HCT116 (cell line): ENCODE data around the gene NKAIN4. TPM values are rescaled to one million over a fixed set of nuclear protein-coding genes. Genes with fewer than 3 reads are reported as not detected.

Experiments used
- ATAC-seq: fragments of 200-7000 bp; cut with Tn5 transposase; 2 replicates; pipeline ENCODE4 v1.9.1; 2020; ENCODE audit warnings: mild to moderate bottlenecking, moderate library complexity
- BruUV-seq: library from RNA; stranded (reverse); fragments of 400-500 nt; replicated peaks from 2 replicates; lab custom pipeline; 2021; lab: Mats Ljungman, UMichigan
- CTCF ChIA-PET: fragments of 300-600 bp; sonication (Branson Sonifier 250); formaldehyde crosslinking; loops from one replicate; lab custom pipeline; 2021; ENCODE audit warnings: antibody characterized with exemption; lab: Charles Lee
- POLR2A ChIA-PET: fragments of 300-600, 350-600 bp; sonication (Branson Sonifier 250); formaldehyde crosslinking; loops from one replicate; lab custom pipeline; 2021; ENCODE audit warnings: antibody characterized with exemption; lab: Charles Lee
- RAD21 ChIA-PET, 2 experiments: fragments of 300-600 bp; sonication (Branson Sonifier 250); formaldehyde crosslinking; loops; one replicate each; lab custom pipeline; 2023; ENCODE audit warnings: low total read pairs in 2 of 2; ENCODE audit not compliant: uncharacterized antibody in 2 of 2, unreplicated experiment in 2 of 2, low non-redundant PET in 1 of 2; lab: Charles Lee
- DNase-seq: peaks from one replicate; pipeline ENCODE4 v3.0.0-alpha.2; 2010; ENCODE audit warnings: low read depth, low spot score
- H2AFZ ChIP-seq: fragments of 200-600 bp; shearing (Covaris generic), sonication (generic); 2 replicates; pipeline ENCODE4 v1.6.1; 2017; ENCODE audit warnings: low read depth, mixed run types, mixed read lengths, antibody characterized with exemption, low read length; ENCODE audit not compliant: poor library complexity, severe bottlenecking
- H3K27ac ChIP-seq: 2 replicates; pipeline ENCODE4 v1.5.1; 2012; ENCODE audit warnings: low read depth, low read length
- H3K27me3 ChIP-seq: fragments of 200-600 bp; sonication (generic); 2 replicates; pipeline ENCODE4 v1.6.1; 2016; ENCODE audit warnings: mixed run types, low read length, mixed read lengths; ENCODE audit not compliant: insufficient read depth
- H3K36me3 ChIP-seq, 2 experiments: fragments of 200-500 bp in 1 of 2; fragments of 200-600 bp in 1 of 2; sonication (Bioruptor generic) in 1 of 2; sonication (generic) in 1 of 2; 2 replicates each; pipeline versions ENCODE4 v1.5.1 to v1.6.1; 2014 to 2016; ENCODE audit warnings: low read length in 2 of 2, inconsistent platforms in 1 of 2, mixed read lengths in 1 of 2, mixed run types in 1 of 2; ENCODE audit not compliant: insufficient read depth in 2 of 2, control insufficient read depth in 1 of 2
- H3K4me1 ChIP-seq, 2 experiments: fragments of 200-600 bp in 1 of 2; sonication (generic) in 1 of 2; 2 replicates each; pipeline versions ENCODE4 v1.5.1 to v1.6.1; 2012 to 2017; ENCODE audit warnings: low read length in 2 of 2, inconsistent platforms in 1 of 2, mild to moderate bottlenecking in 1 of 2, mixed read lengths in 1 of 2, mixed run types in 1 of 2, moderate library complexity in 1 of 2; ENCODE audit not compliant: insufficient read depth in 2 of 2, control insufficient read depth in 1 of 2
- H3K4me2 ChIP-seq: fragments of 200-600 bp; sonication (generic); 2 replicates; pipeline ENCODE4 v1.6.1; 2017; ENCODE audit warnings: mixed run types, low read length, mixed read lengths
- H3K4me3 ChIP-seq, 2 experiments: fragments of 200-600 bp in 1 of 2; sonication (generic) in 1 of 2; replicated peaks in 1 of 2; 2 replicates each; pipeline ENCODE4 v1.5.1; 2011 to 2016; ENCODE audit warnings: low read length in 2 of 2, control low read depth in 1 of 2, low read depth in 1 of 2, mild to moderate bottlenecking in 1 of 2, mixed read lengths in 1 of 2, mixed run types in 1 of 2
- H3K79me2 ChIP-seq: fragments of 200-600 bp; sonication (generic); 2 replicates; pipeline ENCODE4 v1.6.1; 2017; ENCODE audit warnings: mild to moderate bottlenecking, mixed run types, low read length, moderate library complexity, mixed read lengths; ENCODE audit not compliant: insufficient read depth
- H3K9ac ChIP-seq: fragments of 200-600 bp; sonication (generic); 2 replicates; pipeline ENCODE4 v1.6.1; 2016; ENCODE audit warnings: low read length, mixed read lengths
- H3K9me2 ChIP-seq: fragments of 200-600 bp; sonication (generic), shearing (Covaris generic); 2 replicates; pipeline ENCODE4 v1.6.1; 2017; ENCODE audit warnings: mixed run types, mild to moderate bottlenecking, moderate library complexity; ENCODE audit not compliant: insufficient read depth
- H3K9me3 ChIP-seq, 2 experiments: fragments of 200-500 bp in 1 of 2; fragments of 200-600 bp in 1 of 2; sonication (Bioruptor generic) in 1 of 2; sonication (generic) in 1 of 2; 2 replicates each; pipeline ENCODE4 v1.6.1; 2014 to 2017; ENCODE audit warnings: low read length in 2 of 2, mixed read lengths in 2 of 2, inconsistent platforms in 1 of 2, low read depth in 1 of 2, mild to moderate bottlenecking in 1 of 2, mixed run types in 1 of 2, moderate library complexity in 1 of 2; ENCODE audit not compliant: control insufficient read depth in 1 of 2, insufficient read depth in 1 of 2
- H4K20me1 ChIP-seq: fragments of 200-600 bp; sonication (generic), shearing (Covaris generic); 2 replicates; pipeline ENCODE4 v1.6.1; 2017; ENCODE audit warnings: mixed run types, mild to moderate bottlenecking, moderate library complexity; ENCODE audit not compliant: insufficient read depth
- CTCF ChIP-seq, 3 experiments: fragments of 200-600 bp in 1 of 3; sonication (generic) in 1 of 3; IDR thresholded peaks in 2 of 3; conservative IDR thresholded peaks in 1 of 3; 2 replicates each; pipeline ENCODE4 v1.5.1; 2012 to 2017; ENCODE audit warnings: low read depth in 2 of 3, low read length in 2 of 3, antibody characterized with exemption in 1 of 3, borderline replicate concordance in 1 of 3, control low read depth in 1 of 3, mild to moderate bottlenecking in 1 of 3, mixed read lengths in 1 of 3, mixed run types in 1 of 3, moderate library complexity in 1 of 3; ENCODE audit not compliant: insufficient read depth in 1 of 3
- ELF1 ChIP-seq: IDR thresholded peaks from 2 replicates; pipeline ENCODE4 v1.6.1; 2012; ENCODE audit warnings: low read depth, borderline replicate concordance
- EZH2phosphoT487 ChIP-seq: fragments of 200-600 bp; IDR thresholded peaks from 2 replicates; pipeline ENCODE4 v1.6.1; 2018; ENCODE audit warnings: antibody characterized with exemption, borderline replicate concordance
- FOSL1 ChIP-seq: IDR thresholded peaks from 2 replicates; pipeline ENCODE4 v1.6.1; 2012; ENCODE audit warnings: low read depth
- JUND ChIP-seq: IDR thresholded peaks from 2 replicates; pipeline ENCODE4 v1.6.1; 2012
- POLR2A ChIP-seq: IDR thresholded peaks from 2 replicates; pipeline ENCODE4 v1.7.0; 2011; ENCODE audit warnings: borderline replicate concordance; ENCODE audit not compliant: insufficient read depth, insufficient read length; ENCODE audit errors: extremely low read depth
- POLR2AphosphoS5 ChIP-seq: IDR thresholded peaks from 2 replicates; pipeline ENCODE4 v1.6.1; 2011; ENCODE audit warnings: mild to moderate bottlenecking, low read depth, low read length, moderate library complexity
- RAD21 ChIP-seq: IDR thresholded peaks from 2 replicates; pipeline ENCODE4 v1.6.1; 2012; ENCODE audit warnings: low read depth, mild to moderate bottlenecking
- REST ChIP-seq: IDR thresholded peaks from 2 replicates; pipeline ENCODE4 v1.6.1; 2012; ENCODE audit warnings: low read depth
- SIN3A ChIP-seq: IDR thresholded peaks from 2 replicates; pipeline ENCODE4 v1.6.1; 2012; ENCODE audit warnings: low read depth
- SP1 ChIP-seq: IDR thresholded peaks from 2 replicates; pipeline ENCODE4 v1.6.1; 2012; ENCODE audit warnings: low read depth
- SRF ChIP-seq: IDR thresholded peaks from 2 replicates; pipeline ENCODE4 v1.6.1; 2012; ENCODE audit warnings: low read depth
- TCF7L2 ChIP-seq: IDR thresholded peaks from 2 replicates; pipeline ENCODE4 v1.7.0; 2011; ENCODE audit warnings: borderline replicate concordance, inconsistent platforms; ENCODE audit not compliant: insufficient read depth, insufficient read length; ENCODE audit errors: extremely low read depth
- ZFX ChIP-seq: fragments of 450-650 bp; IDR thresholded peaks from 2 replicates; pipeline ENCODE4 v1.6.1; 2017
- ZNF274 ChIP-seq: fragments of 200-500 bp; sonication (Bioruptor generic); IDR thresholded peaks from 2 replicates; pipeline ENCODE4 v1.6.1; 2014; ENCODE audit warnings: mild to moderate bottlenecking, low read depth, low read length, inconsistent platforms
- intact Hi-C: fragments of 100-400 bp; cut with micrococcal nuclease; formaldehyde crosslinking; loops from 2 replicates; pipeline ENCODE4 v1.10.0; 2022
- total RNA-seq: library from RNA; stranded (reverse); gene quantifications from one replicate; pipeline ENCODE4 v1.2.1, GENCODE V29; 2021; ENCODE audit not compliant: unreplicated experiment

NKAIN4 gene
- total RNA-seq, 1 experiment from 2014 or later = not detected

DNA sequence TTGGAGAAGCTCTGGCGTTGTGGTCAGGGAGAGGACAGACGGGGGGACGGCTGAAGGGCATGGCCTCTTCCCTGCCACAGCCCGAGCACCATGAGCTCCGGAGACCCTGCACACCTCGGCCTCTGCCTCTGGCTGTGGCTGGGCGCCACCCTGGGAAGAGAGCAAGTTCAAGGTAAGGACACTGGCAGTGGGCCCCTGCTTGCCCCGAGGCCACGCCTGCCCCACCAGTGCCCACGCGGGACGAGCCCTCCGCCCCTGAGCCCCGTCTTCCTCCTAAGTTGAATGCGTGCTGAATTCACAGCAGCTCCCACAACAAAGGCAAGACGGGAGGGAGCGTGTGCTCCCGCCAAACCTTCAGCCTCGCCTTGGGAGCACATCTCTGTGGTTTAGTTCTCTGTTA is 40.8 kb upstream of the NKAIN4 start (continued):
- no peak for TF ChIP-seq POLR2AphosphoS5
- TF ChIP-seq ZNF274 = no peak

DNA sequence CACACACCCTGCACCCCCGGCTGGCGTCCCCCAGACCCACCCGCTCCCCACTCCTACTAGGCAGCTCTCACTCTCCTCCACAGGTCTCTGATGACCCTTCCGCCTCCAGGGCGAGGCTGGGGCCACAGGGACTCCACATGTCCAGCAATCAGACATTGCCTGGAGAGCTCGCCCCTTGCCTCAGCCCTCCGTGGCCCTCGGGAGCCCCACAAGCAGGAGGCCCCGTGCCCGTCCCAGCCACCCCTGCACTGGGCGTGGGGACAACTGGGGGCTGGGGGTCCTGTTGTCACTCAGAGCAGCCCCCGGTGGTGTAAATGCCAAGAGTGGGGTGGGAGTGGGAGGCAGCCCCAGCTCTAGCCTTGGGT is 40.3 kb upstream of the NKAIN4 start:
- POLR2A ChIA-PET = no interaction called here
- intact Hi-C loops = no loop called here
- Histone ChIP-seq H4K20me1 (no peaks in the 10 kb centered on the region), H3K9me2 (no peaks in the 10 kb centered on the region), H3K79me2 (no peaks in the 10 kb centered on the region), H3K4me3 (no peak overlapping the region), H3K27ac (no peak overlapping the region), H3K4me2 (no peak overlapping the region), H3K9me3 (no peaks in the 10 kb centered on the region), H2AFZ (no peak overlapping the region), H3K4me1 (peaks cover 4 to 18% of the 10 kb centered on the region in 2 experiments; a peak in 3 of 4 replicates), H3K36me3 (no peaks in the 10 kb centered on the region)
- no peak for ATAC-seq
- no TSS peak for BruUV-seq
- RAD21 ChIA-PET = no interaction called here
- TF ChIP-seq ELF1 (no peak), REST (no peak), RAD21 (no peak), ZNF274 (no peak), POLR2AphosphoS5 (no peak), SRF (no peak), CTCF (IDR thresholded peaks at IDR 0.05 in 2 of 3, conservative IDR thresholded peaks at IDR 0.05 in 1 of 3; ENCODE audit: borderline replicate concordance in 1 of 3, insufficient read depth in 1 of 3, low read depth in 2 of 3, low read length in 2 of 3) (no peak), POLR2A (no peak), SIN3A (no peak), TCF7L2 (no peak), EZH2phosphoT487 (no peak), ZFX (no peak), SP1 (no peak), FOSL1 (no peak), JUND (no peak)
- TF ChIP-seq, all 23 proteins: peak for 0
- no peaks in the 10 kb centered on the region for H3K27me3 ChIP-seq
- no peak for DNase-seq
- H3K9ac ChIP-seq = no peak overlapping the region
- CTCF ChIA-PET = interaction anchor here (1.4 kb wide), 2 partner anchors 71 to 87 kb away, joined by 4 read pairs; no protein-coding TSS in a partner anchor
